Stimulated activated CD4-positive, alpha-beta T cell treated with anti-CD3 and anti-CD28 coated beads, Interleukin-12 subunit alpha, Interleukin-12 subunit beta, amount 100 ng/mL, for 24 hours (primary cell): ENCODE measurements around the gene L3HYPDH.
"Not testable (repeated sequence)": the region's sequence is repeated elsewhere in the genome, so short reads cannot be mapped to it uniquely, and the experiment has no call there.

Experiments used
- DNase-seq, 2 experiments: peaks; one replicate each; pipeline ENCODE4 v3.0.0-alpha.2; 2020; ENCODE audit warnings: low read depth in 2 of 2

The L3HYPDH gene

DNA sequence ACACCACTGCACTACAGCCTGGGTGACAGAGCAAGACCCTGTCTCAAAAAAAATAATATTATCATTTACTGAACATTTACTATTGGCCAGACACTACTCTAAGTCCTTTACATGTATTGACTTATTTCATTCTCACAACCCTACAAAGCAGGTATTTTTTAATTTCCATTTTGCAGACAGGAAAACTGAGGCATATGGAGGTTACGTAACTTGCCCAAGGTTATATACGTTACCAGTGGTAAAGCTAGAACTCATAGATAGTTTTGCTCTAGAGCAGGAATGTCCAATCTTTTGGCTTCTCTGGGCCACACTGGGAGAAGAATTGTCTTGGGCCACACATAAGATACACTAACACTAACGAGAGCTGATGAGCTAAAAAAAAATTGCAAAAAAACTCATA lies 5.7 kb downstream of the L3HYPDH start:
- no peak for DNase-seq

DNA sequence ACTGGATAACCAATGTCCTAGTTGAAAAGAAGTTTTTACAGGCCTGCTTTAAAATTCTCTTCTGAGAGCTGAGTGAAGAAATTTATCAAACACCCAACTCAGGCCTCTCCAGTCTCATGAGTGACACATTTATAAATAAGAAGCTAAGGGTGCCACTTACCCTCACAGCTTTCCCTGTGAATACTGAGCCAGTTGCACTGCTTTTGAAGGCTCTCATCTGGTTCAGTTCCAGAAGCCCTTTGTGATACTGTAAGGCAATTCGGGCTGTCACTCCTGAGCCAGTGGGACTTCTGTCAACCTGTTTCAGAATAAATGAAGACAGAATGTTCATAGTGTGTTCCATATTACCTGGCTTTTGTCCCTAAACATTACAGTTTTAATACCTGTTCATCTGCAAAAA lies 8.5 kb downstream of the L3HYPDH start:
- DNase-seq: no peak

DNA sequence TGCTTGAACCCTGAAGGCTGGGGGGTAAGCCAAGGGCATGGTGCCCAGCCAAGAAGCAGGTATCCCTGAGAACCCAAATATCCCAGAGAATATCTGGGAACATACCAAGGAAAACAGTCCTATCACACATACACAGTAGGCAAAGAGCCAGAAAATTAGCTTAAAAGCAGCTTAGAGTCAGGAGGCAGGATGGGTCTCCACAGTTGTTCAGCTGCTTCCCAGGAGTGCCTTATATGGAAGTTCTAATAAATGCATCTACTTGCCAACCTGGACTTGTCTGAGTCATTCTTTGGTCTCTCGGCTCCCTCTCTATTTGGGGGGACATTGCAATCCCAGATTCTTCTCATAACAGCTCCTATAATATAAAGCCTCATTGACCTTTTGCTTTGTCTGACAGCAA lies 10.0 kb downstream of the L3HYPDH start:
- no peak for DNase-seq

DNA sequence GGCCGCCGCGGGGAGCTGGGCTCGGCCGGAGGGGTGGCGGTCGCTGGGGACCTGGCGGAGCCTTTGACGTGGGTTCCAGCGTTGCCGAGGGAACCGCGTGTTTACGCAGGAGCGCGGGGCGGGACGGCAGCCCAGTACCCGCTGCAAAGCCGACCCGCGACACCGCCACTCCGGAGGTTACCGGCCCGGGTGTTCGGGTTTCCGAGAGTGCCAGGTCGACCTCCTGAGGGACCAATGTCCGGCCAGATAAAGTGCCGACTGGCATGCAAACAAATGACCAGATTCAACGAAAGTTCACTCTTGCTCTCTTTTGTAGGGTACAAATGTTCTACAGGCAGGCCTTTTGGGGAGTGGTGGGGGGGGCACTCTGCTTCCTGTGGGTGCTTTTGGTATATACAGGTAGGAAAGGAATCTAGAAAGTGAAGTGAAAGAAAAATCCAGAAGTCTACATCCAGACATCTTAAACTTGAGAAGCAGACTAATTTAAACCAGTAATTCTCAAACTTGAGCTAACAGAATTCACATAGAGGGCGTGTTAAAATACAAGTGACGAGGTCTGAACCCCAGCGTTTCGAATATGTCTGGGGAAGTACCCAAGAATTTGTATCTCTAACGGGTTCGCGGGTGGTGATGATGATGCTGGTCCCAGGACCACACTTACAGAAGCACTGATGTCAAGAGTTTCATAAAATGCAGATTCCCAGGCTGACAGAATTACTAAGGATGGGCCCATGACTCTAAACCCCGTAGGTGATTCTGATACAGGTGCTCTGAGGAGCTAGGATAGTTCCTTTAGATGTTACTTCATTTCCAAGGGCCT lies 18.7 kb downstream of the L3HYPDH start, which contains the start of gene GPR135:
GPR135 (minus strand) TSS at position 65 of the 820 bp plus-strand sequence. CDS start 154 bp downstream, outside the sequence.
- peak in 1 of 2 experiments; percentile 32 for DNase-seq

DNA sequence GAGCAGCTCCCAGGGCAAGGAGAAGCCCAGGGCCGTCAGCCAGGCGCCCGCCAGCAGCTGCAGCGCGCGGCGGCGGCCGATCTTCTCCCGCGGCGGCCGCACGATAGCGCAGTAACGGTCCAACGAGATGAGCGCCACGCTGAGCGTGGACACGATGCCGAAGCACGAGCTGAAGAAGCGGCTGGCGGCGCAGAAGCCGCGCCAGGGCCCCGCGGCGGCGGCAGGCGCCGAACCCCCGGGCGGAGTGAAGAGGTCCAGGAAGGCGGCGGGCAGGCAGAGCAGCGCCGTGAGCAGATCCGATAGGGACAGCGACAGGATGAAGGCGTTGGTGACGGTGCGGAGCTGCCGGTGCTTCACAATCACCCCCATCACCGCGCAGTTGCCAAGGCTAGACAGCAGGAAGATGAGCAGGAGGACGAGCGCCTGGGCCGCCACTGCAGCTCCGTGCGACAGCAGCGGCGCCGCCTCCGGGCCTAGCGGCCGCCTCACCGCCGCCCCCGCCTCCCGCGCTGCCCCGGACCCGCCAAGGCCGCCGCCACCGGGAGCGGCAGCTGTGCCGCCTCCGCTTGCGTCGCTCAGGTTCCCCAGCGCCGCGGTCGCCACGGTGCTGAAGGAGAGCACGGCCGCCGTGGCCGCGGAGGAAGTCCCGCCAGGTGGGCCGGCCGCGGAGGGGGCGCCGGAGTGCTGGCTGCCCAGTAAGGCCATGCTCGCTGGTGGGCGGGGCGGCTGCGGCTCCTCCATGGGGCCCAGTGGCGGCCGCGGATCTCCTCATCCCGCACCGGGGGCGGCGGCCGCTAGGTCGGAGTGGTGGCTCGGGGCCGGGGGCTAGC lies 19.5 kb downstream of the L3HYPDH start:
- peak in 1 of 2 experiments; percentile 30 for DNase-seq

DNA sequence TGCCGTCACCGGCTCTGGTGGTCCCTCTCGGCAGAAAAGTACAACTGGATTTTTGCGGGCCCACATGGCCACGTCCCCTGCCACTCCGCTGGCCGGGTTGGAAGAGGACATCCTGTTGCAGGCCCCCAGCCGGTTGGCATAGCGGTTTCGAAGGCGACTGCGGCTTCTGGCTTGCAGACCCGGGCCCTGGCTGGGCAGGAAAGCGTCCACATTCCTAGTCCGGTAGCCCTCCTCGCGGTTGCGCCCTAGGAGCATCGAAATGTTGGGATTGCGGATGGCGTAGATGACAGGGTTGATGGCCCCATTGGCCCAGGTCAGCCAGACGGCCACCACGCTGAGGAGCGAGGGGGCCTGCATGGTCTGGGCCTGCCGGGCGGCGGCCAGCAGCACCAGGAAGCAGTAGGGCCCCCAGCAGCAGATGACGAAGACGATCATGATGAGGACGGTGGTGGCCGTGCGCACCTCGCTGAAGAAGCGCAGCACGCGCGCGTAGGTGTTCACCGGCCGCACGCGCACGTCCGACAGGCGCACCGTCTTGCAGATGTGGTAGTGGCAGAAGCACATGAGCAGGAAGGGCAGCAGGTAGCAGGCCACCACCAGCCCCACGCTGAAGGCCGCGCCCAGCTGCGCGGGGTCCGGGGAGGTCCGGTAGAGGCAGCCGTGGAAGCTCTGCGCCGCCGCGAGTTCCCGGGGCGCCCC lies 20.3 kb downstream of the L3HYPDH start:
- DNase-seq: peak in 1 of 2 experiments; percentile 8

DNA sequence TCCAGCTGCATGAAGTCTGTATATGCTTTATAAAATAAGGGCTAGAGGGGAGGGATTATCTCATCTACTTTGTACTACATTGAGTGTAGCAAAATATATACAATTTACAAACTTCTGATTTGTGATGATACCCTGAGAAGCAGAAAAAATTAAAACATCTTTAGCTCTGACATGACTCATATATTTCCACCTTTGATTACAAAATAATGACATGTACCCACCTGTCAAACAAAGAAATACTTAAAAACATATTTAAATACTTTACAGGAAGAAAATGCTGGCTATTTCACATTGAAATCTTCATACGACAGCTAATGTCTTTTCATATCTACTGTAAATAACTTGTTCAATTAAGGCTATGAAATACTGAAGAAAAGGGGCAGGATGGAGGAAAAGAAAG lies 22.3 kb downstream of the L3HYPDH start:
- DNase-seq: no peak

DNA sequence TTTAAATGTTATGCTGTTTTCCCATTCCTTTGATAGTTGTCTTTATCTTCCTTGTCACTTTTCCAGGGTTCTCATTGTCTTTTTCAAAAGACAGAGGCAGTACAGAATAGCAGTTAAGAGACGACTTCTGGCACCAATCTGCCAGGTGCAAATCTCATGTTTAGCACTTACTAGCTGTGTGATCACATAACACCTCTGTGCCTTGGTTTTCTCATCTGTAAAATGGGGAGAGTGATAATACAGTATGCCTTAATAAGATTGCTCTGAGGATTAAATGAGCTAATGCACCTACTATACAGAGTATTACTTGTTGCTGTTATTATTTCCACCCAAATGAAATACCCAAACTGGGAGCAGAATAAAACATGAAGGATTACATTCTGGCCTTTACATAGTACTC lies 23.8 kb downstream of the L3HYPDH start:
- no peak for DNase-seq

DNA sequence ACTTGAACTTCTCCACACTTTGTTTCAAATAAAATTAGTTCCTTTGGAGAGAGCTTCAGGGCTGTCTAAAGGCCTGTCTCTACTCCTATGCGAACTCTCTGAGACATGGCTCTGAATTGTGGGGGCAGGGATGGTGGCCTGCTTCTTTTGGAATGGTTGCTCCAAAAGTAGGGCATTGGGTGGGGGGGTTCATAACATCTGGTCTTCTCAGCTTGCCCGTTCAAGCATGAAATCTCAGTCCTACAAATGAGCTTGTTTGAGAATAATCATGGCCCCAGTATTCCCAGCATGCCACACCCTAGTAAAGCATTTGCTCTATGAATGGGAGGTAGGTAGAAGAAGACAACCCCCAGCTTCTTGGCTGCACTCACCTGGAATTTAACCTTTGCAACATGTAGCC lies 25.7 kb downstream of the L3HYPDH start:
- DNase-seq: no peak

DNA sequence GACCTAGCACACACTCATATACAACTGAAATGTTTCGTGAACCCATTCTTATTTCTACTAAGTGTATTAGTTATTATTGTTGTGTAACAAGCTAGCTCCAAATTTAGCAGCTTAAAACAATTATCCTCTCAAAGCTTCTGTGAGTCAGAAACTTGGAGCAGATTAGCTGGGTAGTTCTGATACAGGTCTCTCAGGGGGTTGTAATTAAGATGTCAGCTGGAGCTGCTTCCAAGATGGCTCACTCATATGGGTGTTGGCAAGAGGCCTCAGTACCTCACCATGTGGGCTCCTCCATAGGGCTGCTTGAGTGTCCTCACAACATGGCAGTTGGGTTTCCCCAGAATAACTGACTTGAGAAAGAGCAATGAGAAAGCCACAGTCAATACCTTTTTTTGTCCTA lies 28.8 kb downstream of the L3HYPDH start:
- DNase-seq: no peak

DNA sequence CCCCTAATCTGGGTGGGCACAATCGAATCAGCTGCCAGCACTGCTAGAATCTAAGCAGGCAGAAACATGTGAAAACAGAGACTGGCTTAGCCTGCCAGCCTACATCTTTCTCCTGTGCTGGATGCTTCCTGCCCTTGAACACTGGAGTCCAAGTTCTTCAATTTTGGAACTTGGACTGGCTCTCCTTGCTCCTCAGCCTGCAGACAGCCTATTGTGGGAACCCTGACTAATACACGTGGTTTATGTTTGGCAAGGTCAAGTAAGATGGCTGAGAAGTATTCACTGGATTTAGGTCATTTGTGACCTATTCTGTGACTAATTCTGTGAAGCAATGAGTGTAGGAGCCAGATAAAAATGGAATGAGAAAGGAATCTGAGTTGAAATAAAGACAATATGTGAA lies 30.1 kb downstream of the L3HYPDH start:
- DNase-seq: no peak

DNA sequence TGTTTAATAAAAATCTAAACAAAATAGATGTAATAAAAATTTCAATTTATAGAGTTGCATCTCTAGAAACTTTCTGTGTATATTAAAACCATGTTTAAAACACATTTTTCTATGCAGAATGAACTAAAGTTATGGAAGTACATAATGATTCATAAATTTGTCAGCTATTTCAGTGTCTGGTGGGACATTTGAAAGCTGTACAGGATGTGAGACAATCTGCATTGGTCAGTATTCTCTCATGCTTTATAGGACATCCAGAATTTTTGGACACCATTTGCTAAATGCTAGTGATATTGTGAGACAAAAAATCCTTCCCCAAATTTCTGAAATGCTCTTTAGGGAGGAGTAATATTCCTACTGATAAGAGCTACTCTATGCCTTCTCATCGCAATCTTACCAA lies 32.4 kb downstream of the L3HYPDH start:
- no peak for DNase-seq

DNA sequence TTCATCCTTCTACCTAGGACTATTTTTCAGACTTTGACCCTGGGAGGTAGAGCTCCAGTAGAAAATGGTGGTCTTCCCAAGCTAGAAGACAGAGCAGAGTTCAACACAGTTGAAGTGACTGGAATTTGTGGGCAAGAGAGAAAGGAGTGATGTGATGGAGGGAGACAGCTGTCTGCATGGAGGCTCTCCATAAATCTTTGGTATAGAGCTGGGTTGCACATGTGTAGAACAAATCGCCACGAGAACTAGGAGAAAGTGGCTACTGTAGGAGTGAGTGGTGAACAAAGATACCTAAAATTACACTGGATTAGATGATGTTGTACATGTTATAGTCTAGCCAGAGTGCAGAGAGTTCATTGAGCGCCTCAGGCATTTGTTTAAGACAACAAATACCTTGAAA lies 33.5 kb downstream of the L3HYPDH start:
- DNase-seq: no peak

DNA sequence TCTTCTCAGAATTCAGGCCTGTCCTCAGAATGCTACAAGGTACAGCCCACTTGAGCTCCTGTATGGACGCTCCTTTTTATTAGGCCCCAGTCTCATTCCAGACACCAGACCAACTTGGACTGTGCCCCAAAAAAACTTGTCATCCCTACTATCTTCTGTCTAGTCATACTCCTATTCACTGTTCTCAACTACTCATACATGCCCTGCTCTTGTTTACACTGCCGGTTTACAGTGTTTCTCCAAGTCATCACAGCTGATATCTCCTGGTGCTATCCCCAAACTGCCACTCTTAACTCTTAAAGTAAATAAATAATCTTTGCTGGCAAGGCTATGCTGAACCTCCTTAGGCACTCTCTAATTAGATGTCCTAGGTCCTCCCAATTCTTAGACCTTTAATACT lies 35.5 kb downstream of the L3HYPDH start:
- DNase-seq: not testable (repeated sequence)

DNA sequence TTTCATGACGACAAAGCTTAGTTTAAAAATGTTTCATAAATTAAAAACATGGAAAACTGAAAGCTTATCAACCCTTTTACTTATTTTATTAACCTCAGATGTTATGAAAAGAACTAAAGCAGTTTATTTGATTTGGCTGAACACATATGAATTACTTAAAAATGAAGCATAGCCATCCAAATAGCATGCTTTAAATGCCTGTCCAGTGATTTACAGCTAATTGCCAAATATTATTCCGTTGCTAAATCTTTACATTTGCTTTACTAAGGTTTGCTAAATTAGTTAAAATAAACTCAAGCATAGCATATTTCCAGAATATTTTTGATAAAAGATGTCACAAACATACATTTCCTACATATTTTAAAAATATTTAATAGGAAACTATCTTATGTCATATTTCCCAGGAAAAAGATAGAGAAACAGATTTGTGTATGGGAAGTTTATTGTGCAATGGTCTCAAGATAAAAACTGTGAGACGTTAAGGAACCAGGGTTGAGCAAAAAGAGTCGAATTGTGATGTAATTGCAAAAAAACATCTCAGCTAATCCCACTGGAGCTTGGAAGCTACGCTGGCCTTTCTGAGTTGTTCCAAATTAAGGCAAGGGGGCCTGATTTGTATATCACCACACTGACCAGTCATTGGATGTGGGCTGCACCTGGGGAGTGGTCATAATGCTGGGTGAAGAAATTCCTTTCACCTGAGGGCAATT lies 44.8 kb downstream of the L3HYPDH start:
- no peak for DNase-seq

DNA sequence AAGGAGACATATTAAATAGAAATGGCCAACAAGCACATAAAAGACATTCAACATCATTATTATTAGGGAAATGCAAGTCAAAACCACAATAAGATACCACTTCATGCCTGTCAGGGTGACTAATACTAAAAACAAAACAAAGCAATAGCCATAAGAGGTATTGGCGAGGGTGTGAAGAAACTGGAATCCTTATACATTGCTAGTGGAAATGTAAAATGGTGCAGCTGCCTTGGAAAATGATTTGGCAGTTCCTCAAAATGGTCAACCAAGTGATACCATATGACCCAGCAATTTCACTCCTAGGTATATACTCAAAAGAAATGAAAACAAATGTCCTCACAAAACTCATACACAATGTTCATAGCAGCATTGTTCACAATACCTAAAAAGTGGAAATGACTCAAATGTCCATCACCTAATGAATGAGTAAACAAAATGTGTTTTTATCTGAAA lies 46.0 kb downstream of the L3HYPDH start:
- no peak for DNase-seq

DNA sequence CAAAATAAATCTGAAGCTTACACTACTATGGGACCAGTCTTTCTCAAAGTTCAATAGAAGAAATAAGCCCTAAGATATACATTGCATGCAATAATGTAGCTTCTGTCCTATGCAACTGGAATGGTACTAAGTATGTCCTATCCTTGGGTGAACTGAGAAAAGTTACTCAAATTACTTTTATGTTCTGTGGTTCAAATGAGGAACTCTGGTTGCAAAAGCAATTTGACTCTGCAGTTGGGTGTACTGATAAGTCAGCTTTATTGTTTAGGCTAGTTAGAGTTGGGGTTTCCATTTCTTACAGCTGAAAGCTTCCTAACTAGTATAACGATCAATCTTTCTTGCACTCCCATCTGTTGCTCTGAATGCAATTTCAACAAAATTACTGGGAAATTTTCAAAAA lies 48.2 kb downstream of the L3HYPDH start:
- DNase-seq: no peak

DNA sequence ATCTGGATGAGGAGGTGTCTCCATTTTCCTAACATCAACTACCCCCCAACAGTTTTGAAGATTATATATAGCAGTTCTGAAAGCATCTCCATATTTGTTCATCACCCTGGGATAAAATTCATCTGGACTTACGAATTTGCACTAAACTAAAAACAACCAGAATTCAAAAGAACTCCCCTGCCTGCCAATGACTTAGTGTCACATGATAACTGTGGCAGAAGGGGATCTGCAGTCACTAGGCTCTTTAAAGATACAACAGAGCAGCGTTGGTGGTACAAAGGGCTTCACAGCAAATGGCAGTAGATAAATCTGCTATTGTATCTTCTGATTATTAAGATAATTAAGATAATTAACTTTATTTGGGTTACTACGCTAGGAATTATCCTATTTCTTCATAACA lies 49.1 kb downstream of the L3HYPDH start:
- no peak for DNase-seq

DNA sequence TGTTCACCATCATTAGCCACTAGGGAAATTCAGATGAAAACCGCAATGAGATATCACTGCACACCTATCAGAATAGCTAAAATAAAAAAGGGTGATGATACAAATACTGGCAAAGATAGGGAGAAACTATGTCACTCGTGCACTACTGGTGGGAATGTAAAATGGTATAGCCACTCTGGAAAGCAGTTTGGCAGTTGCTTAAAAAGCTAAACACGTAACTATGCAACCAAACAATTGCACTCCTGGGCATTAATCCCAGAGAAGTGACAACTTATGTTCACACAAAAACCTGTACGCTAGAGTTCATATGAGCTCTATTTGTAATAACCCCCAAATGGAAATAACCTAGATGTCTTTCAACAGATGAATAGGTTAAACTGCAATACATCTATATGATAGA lies 54.4 kb downstream of the L3HYPDH start:
- no peak for DNase-seq

DNA sequence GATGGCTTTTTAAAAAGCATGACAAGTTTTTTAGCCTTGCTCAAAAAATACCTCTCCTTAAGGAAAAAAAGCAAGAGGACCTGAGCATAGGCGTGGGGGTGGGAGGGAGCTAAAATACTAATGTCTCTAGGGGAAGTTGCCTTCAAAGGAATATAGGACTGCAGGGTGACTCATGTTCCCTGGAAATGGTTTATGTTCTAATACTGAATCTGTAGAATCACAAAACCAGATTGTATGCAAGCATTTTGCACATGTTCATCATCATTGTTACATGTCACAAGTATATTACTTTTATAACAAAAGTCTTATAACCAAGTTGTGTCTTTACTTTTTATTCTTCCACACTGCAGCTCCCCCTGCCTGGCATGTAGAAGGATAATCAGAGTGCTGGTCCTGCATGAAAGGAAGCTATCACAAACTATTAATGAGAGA lies 55.6 kb downstream of the L3HYPDH start:
- DNase-seq: no peak
